HT-29 (cell line): ENCODE measurements around the gene SNCB. TPM values are rescaled to one million over a fixed set of nuclear protein-coding genes. Genes with fewer than 3 reads are reported as not detected.
A peak's percentile ranks its signal among the peaks of the same experiment; 100 is the strongest.

Experiments
- DNase-seq: peaks from one replicate; pipeline ENCODE4 v3.0.0-alpha.2; 2015; ENCODE audit warnings: low spot score
- total RNA-seq: library from RNA; depleted of rRNA; stranded (reverse); fragments of >200 nt; shearing (Covaris generic); gene quantifications from 2 replicates; pipeline ENCODE4 v1.2.3, GENCODE V29; 2014

SNCB gene
- total RNA-seq, 1 experiment from 2014 or later = not detected

DNA sequence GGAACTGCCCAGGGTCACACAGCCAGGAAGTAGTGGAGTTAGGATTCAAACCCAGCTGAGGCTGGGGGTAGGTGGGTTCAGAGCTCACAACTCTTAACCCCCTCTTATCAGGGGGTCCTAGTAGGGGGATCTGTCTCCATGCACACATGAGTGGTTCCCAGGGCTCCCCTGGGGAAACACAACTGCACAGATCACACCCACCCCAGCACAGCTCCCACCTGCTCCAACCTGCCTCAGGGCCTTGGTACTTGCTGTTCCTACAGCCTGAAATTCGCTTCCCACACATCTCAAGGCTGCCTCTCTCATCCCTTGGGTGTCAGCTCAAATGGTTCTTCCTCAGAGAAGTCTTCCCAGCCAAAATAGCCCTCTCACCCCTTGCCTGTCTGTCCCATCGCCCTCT is 4.8 kb downstream of the SNCB start:
- DNase-seq = no peak

- no peak for DNase-seq
Observed at GRCh38 chr5:176624938-176625337, 5.4 kb downstream of the SNCB start.

- DNase-seq = no peak
Observed at GRCh38 chr5:176624142-176624541, 6.2 kb downstream of the SNCB start.

GRCh38 chr5:176621661-176622079 is 8.7 kb downstream of the SNCB start:
- no peak for DNase-seq

- DNase-seq = no peak
Observed at GRCh38 chr5:176620333-176620981, 9.9 kb downstream of the SNCB start.

GRCh38 chr5:176619569-176620332 is 10.6 kb downstream of the SNCB start:
- DNase-seq = no peak

GRCh38 chr5:176619203-176619568 is 11.1 kb downstream of the SNCB start:
- no peak for DNase-seq

DNA sequence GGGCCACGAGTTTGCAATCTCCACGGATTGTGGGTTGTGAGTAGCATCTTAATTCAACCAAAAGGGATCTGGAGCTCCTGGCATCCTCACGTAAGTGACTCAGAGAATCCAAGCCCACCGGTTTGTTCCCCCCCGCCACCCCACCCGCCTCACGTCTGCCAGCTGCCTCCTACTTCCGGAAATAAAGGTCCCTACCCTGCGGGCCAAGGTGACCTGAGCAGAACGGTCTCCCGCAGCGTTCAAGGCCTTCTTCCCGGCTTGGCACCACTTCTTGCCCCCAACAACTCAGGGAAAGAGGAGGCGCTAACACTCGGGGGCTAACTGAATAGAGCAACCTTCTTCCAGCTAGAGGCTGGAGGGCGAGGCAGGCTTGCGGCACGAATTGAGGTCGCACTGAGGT is 11.6 kb downstream of the SNCB start:
- DNase-seq = no peak

- no peak for DNase-seq
Observed at GRCh38 chr5:176616511-176616910, 13.8 kb downstream of the SNCB start.

DNA sequence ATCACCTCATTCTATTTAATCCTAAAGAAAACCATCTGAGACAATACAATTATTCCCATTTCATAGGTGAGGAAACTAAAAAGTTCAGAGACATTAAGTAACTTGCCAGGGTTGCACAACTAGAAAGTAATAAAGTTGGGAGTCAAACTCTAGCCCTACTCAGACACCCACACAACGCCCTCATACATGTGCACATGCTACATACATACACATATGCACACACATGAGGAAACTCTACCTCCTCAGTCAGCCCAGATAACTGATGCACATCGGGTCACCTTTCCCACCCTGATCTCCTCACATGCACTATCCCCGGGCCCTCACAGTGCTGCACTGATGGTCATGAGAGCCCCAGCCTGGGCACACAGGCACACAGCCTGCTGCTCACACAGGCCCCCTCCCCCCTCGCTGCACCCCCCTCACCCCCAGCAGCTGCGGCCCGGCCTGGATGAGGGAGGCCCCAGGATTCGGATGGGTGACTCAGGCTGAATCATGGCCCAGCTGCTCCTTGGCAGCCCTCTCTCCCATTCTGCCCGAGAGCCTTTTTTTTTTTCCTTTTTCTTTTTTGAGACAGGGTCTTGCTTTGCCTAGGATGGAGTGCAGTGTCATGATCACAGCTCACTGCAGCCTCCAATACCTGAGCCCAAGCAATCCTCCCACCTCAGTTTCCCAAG is 15.4 kb downstream of the SNCB start:
- DNase-seq = no peak

DNA sequence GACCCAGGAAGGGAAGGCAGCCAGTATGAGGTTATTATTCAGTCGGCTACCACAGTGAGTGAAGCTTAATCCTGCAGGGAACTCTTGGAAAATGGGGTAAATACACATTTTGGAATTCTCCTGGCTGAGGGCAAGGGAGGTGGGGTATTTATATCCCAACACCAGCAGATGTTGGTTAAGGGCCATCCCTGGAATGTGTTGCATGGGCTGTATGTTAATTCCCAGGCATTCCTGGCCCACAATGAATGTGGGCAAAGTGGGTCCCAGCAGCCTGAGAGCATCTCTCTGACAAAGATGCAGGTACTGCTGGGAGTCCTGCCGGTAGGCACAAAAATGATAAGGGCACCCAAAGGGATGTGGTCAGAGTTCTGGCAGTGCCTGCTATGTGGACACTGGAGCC is 17.5 kb downstream of the SNCB start:
- DNase-seq = no peak

DNA sequence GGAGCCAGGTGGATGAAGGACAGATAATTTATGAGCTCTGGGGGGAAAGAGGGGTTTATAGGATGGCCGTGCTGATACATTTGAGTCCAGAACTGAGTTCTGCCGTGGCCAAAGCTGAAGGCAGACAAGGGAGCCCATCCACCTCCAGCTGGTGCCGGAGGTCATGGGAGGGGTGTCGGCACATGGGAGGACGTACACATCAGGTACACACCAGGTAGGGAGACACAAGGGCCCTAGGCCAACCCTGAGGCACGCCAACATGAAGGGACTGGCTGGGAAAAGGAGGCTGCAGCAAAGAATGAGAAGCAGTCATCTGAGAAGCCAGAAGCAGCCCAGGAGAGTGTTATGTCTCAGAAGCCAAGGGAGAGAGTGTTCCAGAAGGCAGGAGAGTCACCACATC is 18.3 kb downstream of the SNCB start:
- no peak for DNase-seq

DNA sequence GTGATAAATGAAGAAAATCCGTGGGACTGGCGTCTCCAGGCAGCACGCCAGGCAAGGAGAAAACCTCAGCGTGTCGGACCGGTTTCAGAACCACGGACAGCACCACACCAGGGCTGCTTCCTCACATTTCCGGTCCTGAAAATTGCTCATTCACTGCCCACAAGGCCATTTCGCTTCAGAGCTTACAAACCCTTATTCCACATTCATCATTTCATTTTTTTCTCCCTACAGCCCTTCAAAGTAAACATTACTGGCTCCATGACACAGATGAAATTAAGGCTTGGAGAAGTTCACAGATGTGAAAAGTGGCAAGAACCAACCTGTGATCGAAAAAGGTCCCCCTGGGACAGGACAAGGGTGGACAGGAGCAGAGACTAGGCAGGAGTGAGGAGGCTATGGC is 18.9 kb downstream of the SNCB start:
- peak; percentile 82 for DNase-seq

DNA sequence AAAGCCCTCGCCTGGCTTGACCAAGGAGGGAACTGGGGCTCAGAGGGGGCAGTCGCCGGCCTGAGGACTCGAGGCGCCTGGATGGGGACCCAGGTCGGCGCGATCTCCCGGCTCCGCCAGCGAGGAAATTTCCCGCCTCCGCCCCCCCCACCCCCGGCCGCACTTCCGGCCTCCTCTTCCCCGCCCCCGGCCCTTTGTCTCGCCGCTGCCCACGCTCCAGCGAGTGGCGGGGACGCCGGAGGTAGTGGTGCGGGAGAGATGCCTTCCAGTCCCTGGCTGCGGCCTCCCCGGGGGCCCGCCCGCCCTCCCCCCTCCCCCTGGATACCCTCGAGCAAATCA is 19.9 kb downstream of the SNCB start:
- no peak for DNase-seq

DNA sequence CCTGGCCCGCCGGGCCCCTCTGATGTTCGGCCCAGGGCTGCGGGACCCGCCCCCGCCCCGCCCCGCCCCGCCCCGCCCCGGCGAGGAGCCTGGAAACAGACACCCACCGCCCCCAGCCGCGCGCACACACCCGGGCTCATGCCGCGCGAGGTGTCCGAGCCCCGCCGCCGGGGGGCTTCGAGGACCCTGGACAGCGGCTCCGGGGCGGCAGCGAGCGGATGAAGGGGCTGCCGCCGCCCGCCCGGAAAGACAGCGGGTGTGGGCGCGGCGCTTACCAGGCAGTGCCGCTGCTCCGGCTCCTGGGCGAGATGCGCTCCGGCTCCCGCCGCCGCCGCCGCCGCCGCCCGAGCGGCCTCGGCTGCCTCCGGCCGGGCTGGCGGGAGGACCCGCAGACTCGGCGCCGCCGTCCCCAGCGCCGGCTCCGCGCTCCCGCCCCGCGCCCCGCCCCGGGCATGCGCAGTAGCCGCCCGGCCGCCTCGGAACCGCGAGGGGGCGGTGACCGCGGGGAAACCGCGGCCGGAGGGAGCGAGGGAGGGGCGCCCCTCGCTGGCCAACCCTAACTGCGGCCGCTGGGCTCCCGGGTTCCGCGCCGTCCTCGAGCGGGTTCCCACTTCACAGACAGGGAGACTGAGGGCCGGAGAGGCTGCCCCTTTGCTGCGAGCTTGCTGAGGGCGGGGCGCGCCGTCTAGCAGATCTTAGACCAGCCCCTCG is 20.5 kb downstream of the SNCB start, which contains the start of gene GPRIN1:
GPRIN1 (minus strand) TSS at position 433 of the 711 bp plus-strand sequence. CDS start 10,322 bp downstream, outside the sequence.
- peak; percentile 37 for DNase-seq

GRCh38 chr5:176608937-176609723 is 21.2 kb downstream of the SNCB start:
- no peak for DNase-seq

GRCh38 chr5:176608142-176608705 is 22.1 kb downstream of the SNCB start:
- no peak for DNase-seq

- DNase-seq = no peak
Observed at GRCh38 chr5:176606875-176607274, 23.5 kb downstream of the SNCB start.

- DNase-seq = no peak
Observed at GRCh38 chr5:176606032-176606431, 24.3 kb downstream of the SNCB start.

- no peak for DNase-seq
Observed at GRCh38 chr5:176603091-176603490, 27.2 kb downstream of the SNCB start.

DNA sequence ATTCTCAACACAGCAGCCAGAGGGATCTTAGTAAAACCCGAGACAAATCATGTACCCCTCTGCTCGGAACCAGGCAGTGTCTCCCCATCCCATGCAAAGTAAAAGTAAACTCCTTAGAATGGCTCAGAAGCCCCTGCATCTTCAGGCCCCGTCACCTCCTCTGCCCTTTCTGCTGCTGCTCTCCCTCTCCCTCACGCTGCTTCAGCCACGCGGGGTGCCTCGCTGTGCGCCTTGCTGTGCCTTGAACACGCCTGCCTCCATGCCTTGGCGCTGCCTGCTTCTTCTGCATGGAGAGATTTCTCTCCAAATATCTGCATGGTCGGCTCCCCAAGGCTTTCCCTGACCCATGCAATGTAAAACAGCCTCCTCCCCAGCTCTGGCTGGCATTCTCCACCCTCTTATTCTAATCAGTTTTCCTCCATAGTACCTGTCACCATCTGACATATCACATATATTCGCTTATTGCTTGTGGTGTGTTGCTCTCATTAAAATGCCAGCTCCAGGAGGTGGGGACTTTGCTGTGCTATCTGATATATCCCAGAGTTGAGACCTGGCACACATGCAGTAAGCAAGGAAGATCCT is 28.3 kb downstream of the SNCB start:
- DNase-seq = no peak
